ENCODE data around the gene RSU1. TPM values are rescaled to one million over a fixed set of nuclear protein-coding genes. Genes with fewer than 3 reads are reported as not detected.

RSU1 gene
- total RNA-seq, 4 donors from 2014 or later: 28.7 to 50.9 (median 43.0) TPM

DNA sequence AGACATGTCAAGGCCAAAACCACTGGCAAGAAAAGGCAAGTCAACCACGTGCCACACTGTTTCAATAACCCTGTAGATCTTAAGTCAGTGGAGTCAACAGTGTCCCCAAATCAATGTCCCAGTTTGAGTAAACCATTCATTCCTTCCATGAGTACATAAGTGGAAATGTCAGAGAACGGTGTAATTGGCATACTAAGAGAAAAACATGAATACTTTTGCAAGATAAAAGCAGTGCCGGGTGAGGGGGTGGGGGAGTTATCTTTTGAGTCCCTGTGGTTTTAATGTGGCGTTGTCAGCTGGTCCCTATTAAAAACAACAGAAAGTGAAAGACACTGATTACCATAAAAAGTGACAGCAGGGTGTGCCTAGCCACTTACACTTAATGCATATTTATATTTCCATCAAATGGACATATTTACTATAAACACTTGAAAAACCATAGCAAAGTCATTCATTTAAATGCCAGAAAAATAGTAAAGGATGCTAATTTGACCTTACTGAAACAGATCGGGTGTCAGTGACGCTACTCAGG lies 37.8 kb downstream of the RSU1 start:
- intact Hi-C loops (cut with DNase I; ENCODE audit: low total_unique reads): no loop called here
- 58 to 62% methylated on average over 6 of the region's 6 CpGs for WGBS, 2 donors
- no peak for DNase-seq (ENCODE audit: low spot score in 2 of 2)
- H3K4me3 ChIP-seq (ENCODE audit: low read depth, poor library complexity, severe bottlenecking): no peak overlapping the region
- TF ChIP-seq, protein P1, sequence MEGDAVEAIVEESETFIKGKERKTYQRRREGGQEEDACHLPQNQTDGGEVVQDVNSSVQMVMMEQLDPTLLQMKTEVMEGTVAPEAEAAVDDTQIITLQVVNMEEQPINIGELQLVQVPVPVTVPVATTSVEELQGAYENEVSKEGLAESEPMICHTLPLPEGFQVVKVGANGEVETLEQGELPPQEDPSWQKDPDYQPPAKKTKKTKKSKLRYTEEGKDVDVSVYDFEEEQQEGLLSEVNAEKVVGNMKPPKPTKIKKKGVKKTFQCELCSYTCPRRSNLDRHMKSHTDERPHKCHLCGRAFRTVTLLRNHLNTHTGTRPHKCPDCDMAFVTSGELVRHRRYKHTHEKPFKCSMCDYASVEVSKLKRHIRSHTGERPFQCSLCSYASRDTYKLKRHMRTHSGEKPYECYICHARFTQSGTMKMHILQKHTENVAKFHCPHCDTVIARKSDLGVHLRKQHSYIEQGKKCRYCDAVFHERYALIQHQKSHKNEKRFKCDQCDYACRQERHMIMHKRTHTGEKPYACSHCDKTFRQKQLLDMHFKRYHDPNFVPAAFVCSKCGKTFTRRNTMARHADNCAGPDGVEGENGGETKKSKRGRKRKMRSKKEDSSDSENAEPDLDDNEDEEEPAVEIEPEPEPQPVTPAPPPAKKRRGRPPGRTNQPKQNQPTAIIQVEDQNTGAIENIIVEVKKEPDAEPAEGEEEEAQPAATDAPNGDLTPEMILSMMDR (IDR thresholded peaks at IDR 0.05): no peak
- no peak for TF ChIP-seq POLR2A (IDR thresholded peaks at IDR 0.05)

DNA sequence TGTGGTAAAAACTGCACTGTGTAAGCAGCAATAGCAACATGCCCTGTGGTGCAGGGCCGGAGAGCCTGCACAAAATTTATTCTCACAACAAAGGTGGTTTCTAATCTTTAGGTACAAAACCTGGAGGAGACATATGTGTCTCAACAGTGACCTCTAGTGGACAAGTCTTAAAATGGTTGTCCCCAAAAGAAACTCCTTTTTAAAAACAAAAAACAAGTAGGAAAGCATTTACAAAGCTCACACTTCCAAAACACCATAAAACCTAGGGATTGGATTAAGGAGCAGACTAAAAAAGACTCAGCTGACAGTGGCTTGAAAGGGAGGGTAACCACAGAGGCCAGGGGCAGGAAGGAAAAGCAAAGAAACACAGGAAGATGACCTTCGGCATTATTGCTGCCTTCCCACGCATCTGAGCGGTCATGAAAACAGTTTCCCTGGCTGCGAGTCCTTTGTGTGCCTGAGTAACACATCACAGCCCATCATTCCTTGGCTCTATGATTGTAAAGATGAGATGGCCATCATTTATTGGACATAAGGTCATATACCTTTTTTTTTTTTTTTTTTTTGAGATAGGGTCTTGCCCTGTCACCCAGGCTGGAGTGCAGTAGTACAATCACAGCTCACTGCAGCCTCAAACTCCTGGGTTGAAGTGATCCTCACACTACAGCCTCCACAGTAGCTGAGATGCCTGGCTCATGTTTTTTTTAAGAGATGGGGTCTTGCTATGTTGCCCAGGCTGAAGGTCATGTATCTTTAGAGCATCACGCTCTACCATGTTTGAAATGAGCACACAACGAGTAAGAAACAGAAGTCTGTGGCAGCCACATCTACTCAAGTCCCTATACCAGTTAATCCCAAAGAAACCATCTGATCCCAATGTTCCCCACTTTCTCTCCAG lies 39.5 kb downstream of the RSU1 start:
- no peak for DNase-seq (ENCODE audit: low spot score in 2 of 2)
- 54 to 70% methylated on average over 7 of the region's 7 CpGs for WGBS, 2 donors
- intact Hi-C loops (cut with DNase I; ENCODE audit: low total_unique reads): no loop called here
- no peak overlapping the region for H3K4me3 ChIP-seq (ENCODE audit: low read depth, poor library complexity, severe bottlenecking)
- TF ChIP-seq, protein P1 (IDR thresholded peaks at IDR 0.05): no peak
- no peak for TF ChIP-seq POLR2A (IDR thresholded peaks at IDR 0.05)

DNA sequence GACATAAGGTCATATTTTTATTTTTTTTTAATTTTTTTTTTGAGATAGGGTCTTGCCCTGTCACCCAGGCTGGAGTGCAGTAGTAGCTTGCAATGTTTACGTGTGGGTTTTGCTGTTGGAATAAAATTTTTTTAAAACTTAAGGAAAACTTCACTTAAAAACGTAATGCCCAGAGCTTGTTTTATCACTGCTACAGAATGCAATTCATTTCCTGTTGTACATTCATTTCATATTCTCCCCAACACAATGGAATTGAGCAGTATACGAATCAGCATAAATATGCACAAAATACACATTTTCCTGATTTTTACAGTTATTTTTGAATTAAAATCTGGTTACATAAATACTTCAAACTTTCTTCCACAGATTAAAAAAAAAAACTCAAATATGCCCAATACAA lies 40.3 kb downstream of the RSU1 start:
- WGBS, 2 donors: 77 to 78% methylated on average over 3 of the region's 3 CpGs
- intact Hi-C loops (cut with DNase I; ENCODE audit: low total_unique reads): no loop called here
- no peak for TF ChIP-seq POLR2A (IDR thresholded peaks at IDR 0.05)
- TF ChIP-seq, protein P1 (IDR thresholded peaks at IDR 0.05): no peak
- H3K4me3 ChIP-seq (ENCODE audit: low read depth, poor library complexity, severe bottlenecking): no peak overlapping the region
- DNase-seq (ENCODE audit: low spot score in 2 of 2): no peak

DNA sequence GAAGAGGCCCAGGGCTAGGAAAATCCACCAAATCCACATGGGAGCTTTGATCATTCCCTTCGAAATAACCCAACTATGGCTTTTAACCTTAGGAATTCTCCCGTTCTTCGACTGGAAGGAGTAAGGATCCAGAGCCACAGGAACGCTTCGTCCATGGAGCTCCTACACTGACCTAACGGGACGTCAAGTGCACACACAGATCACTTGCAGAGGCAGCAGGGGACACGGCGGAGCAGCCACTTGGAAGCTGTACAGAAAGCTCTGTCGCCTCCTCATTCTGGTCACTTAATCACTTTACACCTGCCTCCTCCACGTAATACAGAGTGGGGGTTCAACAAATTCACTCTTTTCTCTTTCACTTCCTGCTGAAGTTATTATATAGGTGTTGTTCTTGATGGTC lies 43.9 kb downstream of the RSU1 start:
- no peak for TF ChIP-seq POLR2A (IDR thresholded peaks at IDR 0.05)
- DNase-seq (ENCODE audit: low spot score in 2 of 2): no peak
- intact Hi-C loops (cut with DNase I; ENCODE audit: low total_unique reads): no loop called here
- WGBS, 2 donors: 84 to 88% methylated on average over 11 of the region's 11 CpGs
- no peak overlapping the region for H3K4me3 ChIP-seq (ENCODE audit: low read depth, poor library complexity, severe bottlenecking)

DNA sequence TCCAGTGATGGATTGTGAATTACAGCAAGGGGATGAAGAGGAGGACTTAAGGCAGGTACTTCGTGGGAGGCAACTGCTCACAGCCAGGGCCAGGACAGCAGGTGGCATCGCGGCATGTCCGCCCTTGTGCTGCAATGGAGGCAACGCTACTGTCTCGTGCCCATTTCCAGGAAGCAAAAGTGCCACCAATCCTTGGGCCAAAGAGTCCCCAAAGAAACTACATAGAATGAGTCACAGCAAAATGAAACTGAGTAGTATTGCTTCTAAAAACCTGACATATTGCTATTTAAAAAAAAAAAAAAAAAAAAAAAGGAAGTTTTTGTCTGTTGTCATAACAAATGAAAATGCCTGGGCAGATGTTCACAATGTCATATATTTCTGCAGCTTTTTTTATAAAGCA lies 46.6 kb downstream of the RSU1 start:
- no peak for TF ChIP-seq POLR2A (IDR thresholded peaks at IDR 0.05)
- TF ChIP-seq, protein P1 (IDR thresholded peaks at IDR 0.05): no peak
- no peak overlapping the region for H3K4me3 ChIP-seq (ENCODE audit: low read depth, poor library complexity, severe bottlenecking)
- WGBS, 2 donors: 83 to 96% methylated on average over 6 of the region's 6 CpGs
- DNase-seq (ENCODE audit: low spot score in 2 of 2): no peak
- intact Hi-C loops (cut with DNase I; ENCODE audit: low total_unique reads): no loop called here

DNA sequence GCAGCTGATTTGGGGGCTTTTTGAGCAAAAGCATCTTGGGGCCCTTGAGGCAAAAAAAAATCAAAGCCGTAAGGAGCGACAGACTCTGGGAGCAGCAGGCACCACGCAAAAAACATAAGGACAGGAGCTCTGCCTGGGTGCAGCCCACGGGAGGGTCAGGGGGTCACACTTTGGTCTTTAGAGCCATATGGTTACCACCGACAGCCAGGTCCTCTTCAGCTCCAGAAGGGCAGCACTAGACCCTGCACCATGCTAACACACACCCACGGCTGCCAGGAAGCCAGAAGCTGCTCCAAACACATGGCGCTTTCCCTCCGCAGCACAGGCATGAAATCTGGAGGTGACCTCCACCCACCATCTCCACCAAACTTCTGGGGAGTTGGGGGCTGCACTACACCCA lies 47.1 kb downstream of the RSU1 start:
- TF ChIP-seq, protein P1 (IDR thresholded peaks at IDR 0.05): no peak
- TF ChIP-seq POLR2A (IDR thresholded peaks at IDR 0.05): no peak
- intact Hi-C loops (cut with DNase I; ENCODE audit: low total_unique reads): no loop called here
- DNase-seq (ENCODE audit: low spot score in 2 of 2): no peak
- WGBS, 2 donors: 91 to 99% methylated on average over 8 of the region's 8 CpGs
- no peak overlapping the region for H3K4me3 ChIP-seq (ENCODE audit: low read depth, poor library complexity, severe bottlenecking)
